Panc1 (cell line): ENCODE data around the gene ULK3. TPM values are rescaled to one million over a fixed set of nuclear protein-coding genes. Genes with fewer than 3 reads are reported as not detected.

ENCODE experiments used
- ATAC-seq: fragments of 200-7000 bp; cut with Tn5 transposase; 2 replicates; pipeline ENCODE4 v1.9.1; 2020; ENCODE audit warnings: mild to moderate bottlenecking, moderate library complexity
- BruUV-seq: library from RNA; stranded (reverse); fragments of 400-500 nt; replicated peaks from 2 replicates; lab custom pipeline; 2021; lab: Mats Ljungman, UMichigan
- CTCF ChIA-PET: fragments of 300-600 bp; sonication (Branson Sonifier 250); formaldehyde crosslinking; loops from one replicate; lab custom pipeline; 2022; ENCODE audit warnings: antibody characterized with exemption; lab: Charles Lee
- POLR2A ChIA-PET: fragments of 300-600 bp; sonication (Branson Sonifier 250); formaldehyde crosslinking; loops from one replicate; lab custom pipeline; 2022; ENCODE audit warnings: antibody characterized with exemption; lab: Charles Lee
- DNase-seq: peaks from one replicate; pipeline ENCODE4 v3.0.0-alpha.2; 2010; ENCODE audit warnings: low read depth, low spot score
- H3K27ac ChIP-seq: 2 replicates; pipeline ENCODE4 v1.5.1; 2011; ENCODE audit warnings: mild to moderate bottlenecking, low read length, inconsistent platforms
- H3K27me3 ChIP-seq: fragments of 200-500 bp; sonication (Bioruptor generic); 2 replicates; pipeline ENCODE4 v1.6.0; 2014; ENCODE audit warnings: low read length, inconsistent platforms; ENCODE audit not compliant: control insufficient read depth, insufficient read depth
- H3K36me3 ChIP-seq: fragments of 200-500 bp; sonication (Bioruptor generic); 2 replicates; pipeline ENCODE4 v1.5.1; 2014; ENCODE audit warnings: inconsistent platforms, mild to moderate bottlenecking, low read length, moderate library complexity; ENCODE audit not compliant: control insufficient read depth, insufficient read depth
- H3K4me1 ChIP-seq: 2 replicates; pipeline ENCODE4 v1.5.1; 2011; ENCODE audit warnings: inconsistent platforms, mild to moderate bottlenecking, low read length, moderate library complexity; ENCODE audit not compliant: control insufficient read depth, insufficient read depth
- H3K4me3 ChIP-seq, 2 experiments: 2 replicates each; pipeline ENCODE4 v1.5.1; 2011 to 2012; ENCODE audit warnings: low read depth in 2 of 2, low read length in 2 of 2, mild to moderate bottlenecking in 2 of 2, inconsistent platforms in 1 of 2, moderate library complexity in 1 of 2
- H3K9me3 ChIP-seq: fragments of 200-500 bp; sonication (Bioruptor generic); 2 replicates; pipeline ENCODE4 v1.5.1; 2014; ENCODE audit warnings: low read depth, mild to moderate bottlenecking, inconsistent platforms, low read length, moderate library complexity; ENCODE audit not compliant: control insufficient read depth, insufficient read depth
- CTCF ChIP-seq: fragments of 450-650 bp; IDR thresholded peaks from 2 replicates; pipeline ENCODE4 v1.5.1; 2017; ENCODE audit warnings: mild to moderate bottlenecking
- POLR2AphosphoS5 ChIP-seq: IDR thresholded peaks from 2 replicates; pipeline ENCODE4 v1.6.1; 2012; ENCODE audit warnings: mild to moderate bottlenecking, low read depth, low read length, moderate library complexity
- SIN3A ChIP-seq: IDR thresholded peaks from 2 replicates; pipeline ENCODE4 v1.6.1; 2012; ENCODE audit warnings: low read depth, mild to moderate bottlenecking, low read length, moderate library complexity, borderline replicate concordance; ENCODE audit not compliant: insufficient read depth
- TCF7L2 ChIP-seq: IDR thresholded peaks from 2 replicates; pipeline ENCODE4 v1.6.1; 2011; ENCODE audit warnings: mild to moderate bottlenecking, low read depth, low read length, inconsistent platforms
- in situ Hi-C: cut with HindIII; loops from 2 replicates; pipeline ENCODE4 v1.10.0; 2016; ENCODE audit warnings: low sequenced_read_pairs, low pct_unique_long_range_greater_than_20kb
- intact Hi-C: fragments of 100-400 bp; cut with micrococcal nuclease; formaldehyde crosslinking; loops from one replicate; pipeline ENCODE4 v1.10.0; 2022; ENCODE audit not compliant: unreplicated experiment
- total RNA-seq: library from RNA; stranded (reverse); gene quantifications from one replicate; pipeline ENCODE4 v1.2.1, GENCODE V29; 2021; ENCODE audit not compliant: unreplicated experiment
- TF ChIP-seq, protein P1 (sequence below), 2 experiments: IDR thresholded peaks; 2 replicates each; pipeline ENCODE4 v1.6.1; 2011 to 2012; ENCODE audit warnings: low read depth in 2 of 2, control low read depth in 1 of 2, low read length in 1 of 2, mild to moderate bottlenecking in 1 of 2, moderate library complexity in 1 of 2; ENCODE audit not compliant: insufficient read depth in 1 of 2

ULK3 gene
- total RNA-seq, 1 experiment from 2014 or later: 73.3 TPM

DNA sequence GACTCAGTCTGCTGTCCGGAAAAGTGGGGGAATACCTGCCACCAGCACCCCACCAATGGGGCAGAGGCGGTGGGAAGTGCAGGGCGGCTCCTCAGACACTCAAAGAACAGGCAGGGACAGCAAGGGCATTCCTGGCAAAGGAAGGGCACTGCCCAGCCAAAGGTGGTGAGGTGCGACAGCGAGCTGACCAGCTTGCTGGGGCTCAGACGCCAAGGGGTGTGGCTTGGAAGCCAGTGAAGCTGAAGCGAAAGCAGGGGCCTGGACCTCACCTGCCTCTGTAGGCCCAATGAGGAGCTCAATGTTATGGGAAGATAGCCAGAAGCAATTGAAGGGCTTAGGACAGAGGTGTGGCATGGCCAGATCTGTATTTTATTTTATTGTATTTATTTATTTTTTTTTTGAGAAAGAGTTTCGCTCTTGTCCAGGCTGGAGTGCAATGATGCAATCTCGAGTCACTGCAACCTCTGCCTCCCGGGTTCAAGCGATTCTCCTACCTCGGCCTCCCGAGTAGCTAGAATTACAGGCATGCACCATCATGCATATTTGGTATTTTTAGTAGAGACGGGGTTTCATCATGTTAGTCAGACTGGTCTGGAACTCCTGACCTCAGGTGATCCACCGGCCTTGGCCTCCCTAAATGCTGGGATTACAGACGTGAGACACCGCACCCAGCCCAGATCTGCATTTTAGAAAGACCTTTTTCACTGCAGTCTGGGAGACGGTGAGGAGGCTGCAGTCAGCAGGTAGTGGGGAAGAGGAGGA lies 34.7 kb downstream of the ULK3 start:
- ChIA-PET CTCF (interaction anchor here (0.5 to 0.7 kb wide), 3 partner anchors 37 to 94 kb away, joined by 3 read pairs; no protein-coding TSS in a partner anchor), POLR2A (no interaction called here)
- Histone ChIP-seq H3K27me3 (no peaks in the 10 kb centered on the region), H3K27ac (no peak overlapping the region), H3K9me3 (no peaks in the 10 kb centered on the region), H3K4me3 (no peak overlapping the region), H3K36me3 (peaks cover 2% of the 10 kb centered on the region; the same call in 1 of the 2 replicates), H3K4me1 (no peaks in the 10 kb centered on the region)
- TF ChIP-seq POLR2AphosphoS5 (no peak), CTCF (no peak), TCF7L2 (no peak), SIN3A (no peak)
- TF ChIP-seq, protein P1, sequence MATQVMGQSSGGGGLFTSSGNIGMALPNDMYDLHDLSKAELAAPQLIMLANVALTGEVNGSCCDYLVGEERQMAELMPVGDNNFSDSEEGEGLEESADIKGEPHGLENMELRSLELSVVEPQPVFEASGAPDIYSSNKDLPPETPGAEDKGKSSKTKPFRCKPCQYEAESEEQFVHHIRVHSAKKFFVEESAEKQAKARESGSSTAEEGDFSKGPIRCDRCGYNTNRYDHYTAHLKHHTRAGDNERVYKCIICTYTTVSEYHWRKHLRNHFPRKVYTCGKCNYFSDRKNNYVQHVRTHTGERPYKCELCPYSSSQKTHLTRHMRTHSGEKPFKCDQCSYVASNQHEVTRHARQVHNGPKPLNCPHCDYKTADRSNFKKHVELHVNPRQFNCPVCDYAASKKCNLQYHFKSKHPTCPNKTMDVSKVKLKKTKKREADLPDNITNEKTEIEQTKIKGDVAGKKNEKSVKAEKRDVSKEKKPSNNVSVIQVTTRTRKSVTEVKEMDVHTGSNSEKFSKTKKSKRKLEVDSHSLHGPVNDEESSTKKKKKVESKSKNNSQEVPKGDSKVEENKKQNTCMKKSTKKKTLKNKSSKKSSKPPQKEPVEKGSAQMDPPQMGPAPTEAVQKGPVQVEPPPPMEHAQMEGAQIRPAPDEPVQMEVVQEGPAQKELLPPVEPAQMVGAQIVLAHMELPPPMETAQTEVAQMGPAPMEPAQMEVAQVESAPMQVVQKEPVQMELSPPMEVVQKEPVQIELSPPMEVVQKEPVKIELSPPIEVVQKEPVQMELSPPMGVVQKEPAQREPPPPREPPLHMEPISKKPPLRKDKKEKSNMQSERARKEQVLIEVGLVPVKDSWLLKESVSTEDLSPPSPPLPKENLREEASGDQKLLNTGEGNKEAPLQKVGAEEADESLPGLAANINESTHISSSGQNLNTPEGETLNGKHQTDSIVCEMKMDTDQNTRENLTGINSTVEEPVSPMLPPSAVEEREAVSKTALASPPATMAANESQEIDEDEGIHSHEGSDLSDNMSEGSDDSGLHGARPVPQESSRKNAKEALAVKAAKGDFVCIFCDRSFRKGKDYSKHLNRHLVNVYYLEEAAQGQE (IDR thresholded peaks at IDR 0.05; ENCODE audit: insufficient read depth in 1 of 2, low read depth in 2 of 2, low read length in 1 of 2): no peak
- BruUV-seq: no TSS peak
- in situ Hi-C loops (no loop called here), intact Hi-C loops (no loop called here)
- ATAC-seq (peak; percentile 25; the same call in 1 of the 2 replicates), DNase-seq (no peak)

- BruUV-seq: no TSS peak
- Histone ChIP-seq H3K36me3 (peaks cover 2% of the 10 kb centered on the region; the same call in 1 of the 2 replicates), H3K9me3 (no peaks in the 10 kb centered on the region), H3K27me3 (no peaks in the 10 kb centered on the region), H3K27ac (no peak overlapping the region), H3K4me1 (no peaks in the 10 kb centered on the region), H3K4me3 (no peak overlapping the region)
- DNase-seq: no peak
- POLR2A ChIA-PET: no interaction called here
- ATAC-seq: no peak
- CTCF ChIA-PET: interaction anchor here (0.6 kb wide), 2 partner anchors 36 to 175 kb away, joined by 3 to 9 read pairs; no protein-coding TSS in a partner anchor
- intact Hi-C loops: no loop called here
- in situ Hi-C loops: no loop called here
- TF ChIP-seq, protein P1 (IDR thresholded peaks at IDR 0.05; ENCODE audit: insufficient read depth in 1 of 2, low read depth in 2 of 2, low read length in 1 of 2): no peak
- TF ChIP-seq TCF7L2 (no peak), SIN3A (no peak), POLR2AphosphoS5 (no peak), CTCF (no peak)
These were observed 35.7 kb downstream of the ULK3 start for GRCh38 chr15:74807282-74807681.
